Measurements from ENCODE around the gene SH3BGRL3. TPM values are rescaled to one million over a fixed set of nuclear protein-coding genes. Genes with fewer than 3 reads are reported as not detected.

SH3BGRL3 gene
- total and polyA plus RNA-seq, 2 of the 13 experiments (the other 11 are each of a cell fraction or from before 2014, with no cell fraction given): 11.4 to 12.2 TPM

DNA sequence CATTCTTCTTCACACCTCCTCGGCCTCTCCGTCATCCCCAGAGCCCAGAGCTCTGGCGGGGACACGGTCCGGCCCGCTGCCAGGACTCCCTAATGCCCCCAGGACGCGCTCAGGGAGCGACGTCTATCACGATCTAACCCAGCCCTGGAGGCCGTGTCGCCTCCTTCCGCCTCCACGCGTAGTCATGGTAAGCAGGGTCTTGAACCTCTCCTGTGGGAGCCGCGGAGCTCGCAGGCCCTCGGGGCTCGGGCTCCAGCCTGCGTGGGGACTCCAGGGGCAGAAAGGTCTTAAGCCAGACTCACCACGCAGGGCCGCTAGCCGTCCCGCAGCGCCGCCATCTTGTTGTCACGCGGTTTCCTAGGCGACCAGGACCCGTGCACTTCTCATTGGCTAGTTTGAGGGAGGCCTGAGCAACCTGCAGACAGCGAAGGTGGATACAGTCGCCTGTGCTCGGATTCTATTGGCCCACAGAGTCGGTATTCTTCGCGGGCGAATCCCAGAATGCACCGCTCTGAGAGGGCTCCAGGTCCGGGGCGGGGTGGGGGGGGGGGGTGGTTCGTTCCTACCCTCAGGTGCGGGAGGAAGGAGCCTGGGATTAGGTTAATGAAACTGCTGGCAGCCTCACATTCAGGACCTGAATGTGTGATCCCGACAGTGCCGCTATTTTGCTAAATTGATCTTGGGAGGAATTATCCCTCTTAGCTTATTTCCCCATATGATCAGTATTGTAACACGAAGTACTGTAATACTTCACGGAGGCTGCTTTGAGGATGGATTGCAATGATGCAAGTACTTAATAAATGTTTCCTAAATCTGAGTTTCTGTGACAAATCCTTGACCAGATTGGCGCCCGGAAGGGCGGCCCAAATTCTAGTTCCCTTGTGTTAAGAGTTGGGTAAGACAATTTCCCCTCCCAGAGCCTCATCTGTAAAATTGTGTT is 26.7 kb downstream of the SH3BGRL3 start, which contains the start of gene UBXN11 (continued):
- TF ChIP-seq SALL2 (CRISPR knock-in tag; IDR thresholded peaks at IDR 0.05) (no peak), KLF11 (CRISPR knock-in tag; IDR thresholded peaks at IDR 0.05) (no peak), ZNF614 (CRISPR knock-in tag; IDR thresholded peaks at IDR 0.05; ENCODE audit: borderline replicate concordance) (no peak; the same call in 1 of the 2 replicates), MYC (CRISPR knock-in tag; IDR thresholded peaks at IDR 0.05; ENCODE audit: borderline replicate concordance) (peak; percentile 41; the same call in 1 of the 2 replicates), CREB3 (CRISPR knock-in tag; IDR thresholded peaks at IDR 0.05) (no peak), ZNF775 (CRISPR knock-in tag; IDR thresholded peaks at IDR 0.05; ENCODE audit: borderline replicate concordance) (no peak), SKIL (CRISPR knock-in tag; IDR thresholded peaks at IDR 0.05; ENCODE audit: borderline replicate concordance) (no peak), ZBTB21 (CRISPR knock-in tag; IDR thresholded peaks at IDR 0.05) (no peak), RNF2 (conservative IDR thresholded peaks at IDR 0.05; ENCODE audit: low read depth) (0 out of 2 replicates have a peak, but pooled peaks have one; percentile 26), ZNF781 (CRISPR knock-in tag; IDR thresholded peaks at IDR 0.05; ENCODE audit: borderline replicate concordance, not compliant biosample characterization) (no peak), SIN3B (IDR thresholded peaks at IDR 0.05; ENCODE audit: low read length) (peak; percentile 80; the same call in 1 of the 2 replicates)
